H1 (cell line): ENCODE data around the gene PLEKHA1. TPM values are rescaled to one million over a fixed set of nuclear protein-coding genes. Genes with fewer than 3 reads are reported as not detected.

Source experiments
- CTCF ChIA-PET: fragments of 300-600 bp; sonication (Branson Sonifier 250); formaldehyde crosslinking; loops from one replicate; lab custom pipeline; 2021; ENCODE audit not compliant: partially characterized antibody; lab: Charles Lee
- POLR2A ChIA-PET: fragments of 300-600 bp; sonication (Branson Sonifier 250); formaldehyde crosslinking; loops from one replicate; lab custom pipeline; 2021; ENCODE audit warnings: inconsistent platforms; ENCODE audit not compliant: partially characterized antibody; lab: Charles Lee
- DNase-seq, 2 experiments: peaks; one replicate each; pipeline versions ENCODE4 v3.0.0 to v3.0.0-alpha.2; 2010 to 2022; ENCODE audit warnings: low spot score in 2 of 2, low read depth in 1 of 2, mixed read lengths in 1 of 2
- FAIRE-seq: peaks from 2 replicates; lab custom pipeline; 2011; peaks lifted over from hg19 to GRCh38; lab: Jason Lieb, UNC
- H2AFZ ChIP-seq: 2 replicates; pipeline ENCODE4 v1.8.1; 2012; ENCODE audit warnings: low read length, inconsistent platforms
- H2AK5ac ChIP-seq: 2 replicates; pipeline ENCODE4 v1.6.1; 2013; ENCODE audit warnings: low read depth, low read length
- H2BK120ac ChIP-seq: replicated peaks from 2 replicates; pipeline ENCODE3; 2013; ENCODE audit warnings: low read depth, low read length, inconsistent platforms
- H2BK12ac ChIP-seq: 2 replicates; pipeline ENCODE4 v1.6.1; 2013; ENCODE audit warnings: low read depth, low read length
- H2BK15ac ChIP-seq: 2 replicates; pipeline ENCODE4 v1.6.1; 2013; ENCODE audit warnings: low read length
- H2BK20ac ChIP-seq: 2 replicates; pipeline ENCODE4 v1.6.1; 2013; ENCODE audit warnings: low read length
- H2BK5ac ChIP-seq: 2 replicates; pipeline ENCODE4 v1.6.1; 2013; ENCODE audit warnings: low read depth, low read length
- H3K14ac ChIP-seq: 2 replicates; pipeline ENCODE4 v1.6.1; 2013; ENCODE audit warnings: inconsistent platforms; ENCODE audit not compliant: insufficient read length
- H3K18ac ChIP-seq: 2 replicates; pipeline ENCODE4 v1.6.1; 2013; ENCODE audit warnings: low read length; ENCODE audit errors: extremely low read depth
- H3K23ac ChIP-seq: 2 replicates; pipeline ENCODE4 v1.6.1; 2013; ENCODE audit warnings: inconsistent platforms; ENCODE audit not compliant: insufficient read length
- H3K23me2 ChIP-seq: 2 replicates; pipeline ENCODE4 v1.6.1; 2013; ENCODE audit warnings: low read depth, low read length
- H3K27ac ChIP-seq: 2 replicates; pipeline ENCODE4 v1.6.1; 2011; ENCODE audit warnings: low read depth, low read length, inconsistent platforms
- H3K27me3 ChIP-seq, 4 experiments: replicated peaks in 1 of 4; 1 replicate in 1 of 4; 2 replicates in 3 of 4; pipeline versions ENCODE4 v1.6.1 to v1.8.1; 2011 to 2013; ENCODE audit warnings: low read length in 3 of 4, mild to moderate bottlenecking in 3 of 4, inconsistent platforms in 2 of 4, mixed read lengths in 2 of 4, moderate library complexity in 1 of 4; ENCODE audit not compliant: control insufficient read depth in 3 of 4, insufficient read depth in 3 of 4; ENCODE audit errors: extremely low read depth in 1 of 4
- H3K36me3 ChIP-seq, 4 experiments: 2 replicates each; pipeline versions ENCODE4 v1.6.1 to v1.8.1; 2011 to 2013; ENCODE audit warnings: mild to moderate bottlenecking in 4 of 4, low read length in 3 of 4, moderate library complexity in 2 of 4, control low read depth in 1 of 4, inconsistent platforms in 1 of 4; ENCODE audit not compliant: insufficient read depth in 4 of 4, control insufficient read depth in 2 of 4
- H3K4ac ChIP-seq: replicated peaks from 2 replicates; pipeline ENCODE3; 2013; ENCODE audit warnings: low read length, low read depth, mixed read lengths, inconsistent platforms; ENCODE audit not compliant: insufficient read length
- H3K4me1 ChIP-seq, 4 experiments: replicated peaks in 1 of 4; 1 replicate in 1 of 4; 2 replicates in 3 of 4; pipeline versions ENCODE4 v1.6.1 to v1.8.1; 2011 to 2013; ENCODE audit warnings: low read length in 3 of 4, inconsistent platforms in 2 of 4, mixed read lengths in 1 of 4; ENCODE audit not compliant: insufficient read depth in 4 of 4, control insufficient read depth in 3 of 4
- H3K4me2 ChIP-seq, 2 experiments: 2 replicates each; pipeline versions ENCODE4 v1.6.1 to v1.8.1; 2011 to 2013; ENCODE audit warnings: low read depth in 2 of 2, low read length in 2 of 2, control low read depth in 1 of 2, inconsistent platforms in 1 of 2, mild to moderate bottlenecking in 1 of 2; ENCODE audit not compliant: insufficient read depth in 1 of 2
- H3K4me3 ChIP-seq, 4 experiments: fragments of 200-600, 300-600 bp in 1 of 4; sonication (generic), shearing (Covaris generic), sonication (Bioruptor Twin) in 1 of 4; 2 replicates each; pipeline versions ENCODE4 v1.5.1 to v1.8.1; 2011 to 2016; ENCODE audit warnings: low read length in 4 of 4, low read depth in 3 of 4, control low read depth in 2 of 4, inconsistent platforms in 2 of 4, mild to moderate bottlenecking in 2 of 4, mixed read lengths in 1 of 4, moderate library complexity in 1 of 4; ENCODE audit not compliant: insufficient read depth in 2 of 4; ENCODE audit errors: extremely low read depth in 1 of 4
- H3K56ac ChIP-seq: replicated peaks from 2 replicates; pipeline ENCODE3; 2013; ENCODE audit warnings: low read depth, mild to moderate bottlenecking, mixed read lengths, low read length, inconsistent platforms; ENCODE audit not compliant: insufficient read length
- H3K79me1 ChIP-seq: 2 replicates; pipeline ENCODE4 v1.6.1; 2013; ENCODE audit warnings: low read depth, low read length, control low read depth
- H3K79me2 ChIP-seq, 2 experiments: 2 replicates each; pipeline versions ENCODE4 v1.6.1 to v1.8.1; 2012 to 2013; ENCODE audit warnings: low read length in 2 of 2, mild to moderate bottlenecking in 2 of 2, inconsistent platforms in 1 of 2; ENCODE audit not compliant: insufficient read depth in 2 of 2, control insufficient read depth in 1 of 2
- H3K9ac ChIP-seq, 4 experiments: replicated peaks in 1 of 4; 1 replicate in 1 of 4; 2 replicates in 3 of 4; pipeline versions ENCODE4 v1.6.1 to v1.8.1; 2011 to 2013; ENCODE audit warnings: low read depth in 3 of 4, low read length in 3 of 4, control low read depth in 2 of 4, mild to moderate bottlenecking in 2 of 4, moderate library complexity in 2 of 4, inconsistent platforms in 1 of 4; ENCODE audit errors: extremely low read depth in 1 of 4
- H3K9me3 ChIP-seq, 2 experiments: 2 replicates each; pipeline versions ENCODE4 v1.6.1 to v1.8.1; 2012 to 2013; ENCODE audit warnings: mild to moderate bottlenecking in 2 of 2, moderate library complexity in 2 of 2, control low read depth in 1 of 2, inconsistent platforms in 1 of 2, low read depth in 1 of 2, low read length in 1 of 2, mixed read lengths in 1 of 2; ENCODE audit not compliant: insufficient read depth in 2 of 2
- H4K20me1 ChIP-seq, 2 experiments: replicated peaks in 1 of 2; 2 replicates each; pipeline versions ENCODE3 to v1.8.1; 2011 to 2013; ENCODE audit warnings: inconsistent platforms in 2 of 2, low read length in 2 of 2, mild to moderate bottlenecking in 1 of 2; ENCODE audit not compliant: insufficient read depth in 2 of 2, control insufficient read depth in 1 of 2
- H4K5ac ChIP-seq: 2 replicates; pipeline ENCODE4 v1.6.1; 2013; ENCODE audit warnings: low read length, low read depth, mixed read lengths, inconsistent platforms; ENCODE audit not compliant: insufficient read length
- H4K8ac ChIP-seq: 2 replicates; pipeline ENCODE4 v1.8.0; 2013; ENCODE audit warnings: mild to moderate bottlenecking, moderate library complexity, low read length, inconsistent platforms; ENCODE audit not compliant: insufficient read depth; ENCODE audit errors: extremely low read depth
- H4K91ac ChIP-seq: replicated peaks from 2 replicates; pipeline ENCODE3; 2013; ENCODE audit warnings: low read length, mixed read lengths, inconsistent platforms; ENCODE audit not compliant: insufficient read length
- polyA plus RNA-seq, 7 experiments: library from polyadenylated mRNA; depleted of rRNA in 3 of 7; stranded (reverse) in 5 of 7; unstranded in 2 of 7; fragments of >200 nt in 5 of 7; fragments of 200-250 nt in 2 of 7; gene quantifications; 1 replicate in 5 of 7; 2 replicates in 1 of 7; 4 replicates in 1 of 7; pipeline versions ENCODE4 v1.2.1 to v1.2.3, GENCODE V29; 2011 to 2013; ENCODE audit warnings: missing spikeins in 2 of 7, mixed read lengths in 2 of 7
- total RNA-seq: library from RNA; stranded (reverse); fragmentation: NEBNext Ultra II Directional; extraction: Animal tissue kit (Norgen Biotek cat#: 25700); gene quantifications from 2 replicates; pipeline ENCODE4 v1.2.1, GENCODE V29; 2021
- TF ChIP-seq, protein P1 (sequence below), 3 experiments: IDR thresholded peaks; 1 replicate in 2 of 3; 2 replicates in 1 of 3; pipeline versions ENCODE4 v1.5.1 to v1.6.1; 2011; ENCODE audit warnings: low read length in 3 of 3, mild to moderate bottlenecking in 3 of 3, inconsistent platforms in 2 of 3, low read depth in 1 of 3, moderate library complexity in 1 of 3; ENCODE audit not compliant: insufficient read depth in 1 of 3; ENCODE audit errors: control extremely low read depth in 1 of 3

PLEKHA1 gene
- total and polyA plus RNA-seq, 2 of the 8 experiments (the other 6 are each of a cell fraction or from before 2014, with no cell fraction given), result 15.6 to 39.7 TPM

GRCh38 chr10:122421742-122422141 lies 47.2 kb downstream of the PLEKHA1 start:
- H3K36me3 ChIP-seq, result peaks cover 0 to 25% (median 4%) of the 10 kb centered on the region in 4 experiments; a peak in 5 of 8 replicates
- H2BK5ac ChIP-seq, result no peak overlapping the region
- H4K8ac ChIP-seq, result no peak overlapping the region
- no peaks in the 10 kb centered on the region for H4K20me1 ChIP-seq
- no peak overlapping the region for H2BK12ac ChIP-seq
- TF ChIP-seq, protein P1, sequence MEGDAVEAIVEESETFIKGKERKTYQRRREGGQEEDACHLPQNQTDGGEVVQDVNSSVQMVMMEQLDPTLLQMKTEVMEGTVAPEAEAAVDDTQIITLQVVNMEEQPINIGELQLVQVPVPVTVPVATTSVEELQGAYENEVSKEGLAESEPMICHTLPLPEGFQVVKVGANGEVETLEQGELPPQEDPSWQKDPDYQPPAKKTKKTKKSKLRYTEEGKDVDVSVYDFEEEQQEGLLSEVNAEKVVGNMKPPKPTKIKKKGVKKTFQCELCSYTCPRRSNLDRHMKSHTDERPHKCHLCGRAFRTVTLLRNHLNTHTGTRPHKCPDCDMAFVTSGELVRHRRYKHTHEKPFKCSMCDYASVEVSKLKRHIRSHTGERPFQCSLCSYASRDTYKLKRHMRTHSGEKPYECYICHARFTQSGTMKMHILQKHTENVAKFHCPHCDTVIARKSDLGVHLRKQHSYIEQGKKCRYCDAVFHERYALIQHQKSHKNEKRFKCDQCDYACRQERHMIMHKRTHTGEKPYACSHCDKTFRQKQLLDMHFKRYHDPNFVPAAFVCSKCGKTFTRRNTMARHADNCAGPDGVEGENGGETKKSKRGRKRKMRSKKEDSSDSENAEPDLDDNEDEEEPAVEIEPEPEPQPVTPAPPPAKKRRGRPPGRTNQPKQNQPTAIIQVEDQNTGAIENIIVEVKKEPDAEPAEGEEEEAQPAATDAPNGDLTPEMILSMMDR (IDR thresholded peaks at IDR 0.05; ENCODE audit: control extremely low read depth in 1 of 3, insufficient read depth in 1 of 3, low read depth in 1 of 3, low read length in 3 of 3), result no peak
- no peak overlapping the region for H3K27ac ChIP-seq
- no peak overlapping the region for H4K91ac ChIP-seq
- no peak overlapping the region for H3K23ac ChIP-seq
- H2BK20ac ChIP-seq, result no peak overlapping the region
- no peak overlapping the region for H2BK15ac ChIP-seq
- POLR2A ChIA-PET, result no interaction called here
- H3K18ac ChIP-seq, result no peak overlapping the region
- no peak overlapping the region for H4K5ac ChIP-seq
- H3K27me3 ChIP-seq, result no peaks in the 10 kb centered on the region
- H3K79me2 ChIP-seq, result no peaks in the 10 kb centered on the region
- H3K79me1 ChIP-seq, result no peaks in the 10 kb centered on the region; the same call in 1 of the 2 replicates
- DNase-seq (no peak), FAIRE-seq (no peak)
- no peak overlapping the region for H3K4me2 ChIP-seq
- H3K9ac ChIP-seq, result no peak overlapping the region
- H3K56ac ChIP-seq, result no peak overlapping the region
- no peaks in the 10 kb centered on the region for H3K23me2 ChIP-seq
- no peak overlapping the region for H3K4me3 ChIP-seq
- CTCF ChIA-PET, result interaction anchor here (1.2 kb wide), 1 partner anchor 145 kb away, joined by 3 read pairs; no protein-coding TSS in a partner anchor
- H2AK5ac ChIP-seq, result no peak overlapping the region
- no peaks in the 10 kb centered on the region for H3K9me3 ChIP-seq
- no peak overlapping the region for H3K4ac ChIP-seq
- H2BK120ac ChIP-seq, result no peak overlapping the region
- H3K14ac ChIP-seq, result no peak overlapping the region
- H2AFZ ChIP-seq, result no peak overlapping the region
- 0 out of 7 replicates have a peak, but pooled peaks cover 0 to 3% (median 0%) of the 10 kb centered on the region in 4 experiments for H3K4me1 ChIP-seq
